ENCODE results near the gene RPLP2.
A peak's percentile ranks its signal among the peaks of the same experiment; 100 is the strongest.

Gene RPLP2

GRCh38 chr11:825366-826226, 15.8 kb downstream of the RPLP2 start:
- DNase-seq: no peak

DNA sequence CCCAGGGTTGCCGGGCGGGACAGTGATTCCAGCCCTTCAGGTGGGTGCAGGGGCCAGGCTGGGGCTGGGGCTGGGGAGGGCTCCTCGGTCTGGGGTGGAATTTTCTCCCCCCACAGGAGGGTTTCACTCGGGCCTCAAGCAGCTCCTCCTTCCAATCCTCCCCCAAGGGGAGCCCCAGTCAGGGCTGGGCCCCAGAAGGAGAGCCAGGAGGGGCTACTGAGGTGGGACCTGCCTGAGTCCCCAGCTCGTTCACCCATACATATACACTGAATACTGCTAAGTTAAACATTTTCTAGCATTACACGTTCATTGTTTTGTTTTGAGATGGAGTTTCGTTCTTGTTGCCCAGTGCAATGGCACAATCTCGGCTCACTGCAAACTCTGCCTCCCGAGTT, 16.5 kb downstream of the RPLP2 start:
- no peak for DNase-seq

- DNase-seq: no peak
Observed at GRCh38 chr11:826836-827145, 17.0 kb downstream of the RPLP2 start.

- DNase-seq: no peak
Observed at GRCh38 chr11:827146-827896, 17.6 kb downstream of the RPLP2 start.

- DNase-seq: no peak
Observed at GRCh38 chr11:827897-828192, 18.1 kb downstream of the RPLP2 start, which contains the start of gene CRACR2B. Gene CRACR2B (plus strand): TSS chr11:827919. CDS start chr11:828608, 689 bp downstream.

- DNase-seq: no peak
Observed at GRCh38 chr11:828506-829175, 18.9 kb downstream of the RPLP2 start.

- no peak for DNase-seq
Observed at GRCh38 chr11:829176-829846, 19.5 kb downstream of the RPLP2 start.

- DNase-seq: no peak
Observed at GRCh38 chr11:829847-830294, 20.1 kb downstream of the RPLP2 start.

GRCh38 chr11:830295-831117, 20.7 kb downstream of the RPLP2 start:
- DNase-seq: peak; percentile 54

DNA sequence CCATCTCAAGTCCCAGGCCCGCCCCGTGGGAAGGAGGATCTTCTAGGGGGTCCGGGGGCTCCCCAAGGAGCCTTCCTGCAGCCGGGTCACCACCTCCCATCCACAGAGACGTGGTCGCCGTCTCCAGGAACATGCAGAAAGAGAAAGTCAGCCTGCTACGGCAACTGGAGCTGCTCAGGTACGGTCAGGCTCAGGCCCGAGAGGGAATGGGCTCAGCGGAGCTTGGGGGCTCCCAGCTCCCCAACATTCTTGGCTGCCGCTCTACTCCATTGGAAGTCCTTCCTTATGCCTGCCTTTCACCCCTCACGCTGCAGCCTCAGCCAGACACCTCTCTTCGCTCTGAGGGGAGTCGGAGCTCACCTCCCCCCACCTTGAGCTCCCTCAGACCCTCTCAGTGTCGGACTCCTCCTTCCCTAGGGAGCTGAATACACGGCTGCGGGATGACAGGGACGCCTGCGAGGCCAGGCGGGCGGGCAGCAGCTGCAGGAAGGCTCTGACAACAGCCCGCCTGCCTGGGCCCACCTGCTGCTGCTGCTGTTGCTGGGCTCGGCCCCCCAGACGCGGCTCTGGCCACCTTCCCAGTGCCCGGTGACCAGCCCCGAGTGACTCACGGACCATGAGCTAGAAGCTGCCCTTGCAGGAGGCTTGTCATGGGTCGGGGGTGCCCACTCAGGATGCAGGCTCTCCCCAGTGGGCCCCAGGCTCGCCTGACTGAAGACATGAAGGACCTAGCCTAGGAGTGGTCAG, 21.5 kb downstream of the RPLP2 start:
- peak; percentile 38 for DNase-seq

GRCh38 chr11:831961-832528, 22.3 kb downstream of the RPLP2 start:
- DNase-seq: no peak

- DNase-seq: peak; percentile 58
Observed at GRCh38 chr11:832529-833113, 22.9 kb downstream of the RPLP2 start, which contains the start of gene CD151. Gene CD151 (plus strand): TSS chr11:832952. CDS start chr11:836070, 3,118 bp downstream.

DNA sequence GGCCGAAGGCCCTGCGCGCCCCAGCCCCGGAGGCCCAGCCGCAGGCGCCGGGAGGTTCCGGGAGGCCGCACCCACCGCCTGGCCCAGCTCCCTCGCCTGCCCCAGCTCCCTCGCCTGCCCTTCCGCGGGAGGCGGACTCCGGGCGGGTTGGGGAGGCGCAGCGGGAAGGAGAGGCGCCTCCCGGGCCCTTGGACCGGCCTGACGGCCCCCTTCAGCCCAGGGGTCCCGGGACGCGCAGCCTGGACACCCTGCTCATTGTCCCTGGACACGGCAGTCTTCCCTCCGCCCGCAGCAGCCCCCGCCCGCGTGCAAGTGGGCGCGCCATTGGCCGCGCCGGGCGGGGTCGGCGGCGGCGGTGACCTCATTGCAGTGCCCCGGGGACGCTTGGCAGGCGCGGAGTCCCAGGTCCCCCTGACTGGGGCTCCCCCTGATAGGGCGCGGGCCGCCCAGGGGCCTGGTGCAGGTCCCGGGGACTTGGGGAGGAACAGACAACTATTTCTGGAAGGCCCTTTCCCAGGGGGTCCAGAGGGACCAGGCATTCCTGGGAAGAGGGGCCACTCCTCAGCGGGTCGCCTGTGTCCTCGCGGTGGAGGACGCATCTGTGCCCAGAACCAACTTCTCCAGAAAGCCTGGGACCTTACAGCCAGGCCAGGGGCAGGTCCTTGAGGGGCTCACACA, 23.5 kb downstream of the RPLP2 start:
- no peak for DNase-seq

DNA sequence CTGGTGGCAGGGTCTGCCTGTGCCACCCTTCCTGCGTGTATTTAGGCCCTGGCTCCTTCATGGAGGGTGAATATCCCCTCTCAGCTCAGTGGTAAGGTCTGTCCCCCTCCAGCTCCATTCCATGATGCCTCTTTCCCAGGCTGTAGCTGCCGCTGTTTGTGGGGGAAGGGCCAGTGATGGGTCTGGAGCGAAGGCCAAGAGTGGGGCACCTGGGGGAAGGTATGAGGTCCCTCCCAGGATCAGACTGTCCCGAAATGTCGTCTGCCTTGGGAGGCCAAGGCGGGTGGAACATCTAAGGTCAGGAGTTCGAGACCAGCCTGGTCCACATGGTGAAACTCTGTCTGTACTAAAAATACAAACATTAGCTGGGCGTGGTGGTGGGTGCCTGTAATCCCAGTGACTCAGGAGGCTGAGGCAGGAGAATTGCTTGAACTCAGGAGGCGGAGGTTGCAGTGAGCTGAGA, 24.1 kb downstream of the RPLP2 start:
- no peak for DNase-seq

GRCh38 chr11:834371-835316, 24.9 kb downstream of the RPLP2 start:
- DNase-seq: peak; percentile 54

GRCh38 chr11:836274-836673, 26.5 kb downstream of the RPLP2 start:
- DNase-seq: no peak

DNA sequence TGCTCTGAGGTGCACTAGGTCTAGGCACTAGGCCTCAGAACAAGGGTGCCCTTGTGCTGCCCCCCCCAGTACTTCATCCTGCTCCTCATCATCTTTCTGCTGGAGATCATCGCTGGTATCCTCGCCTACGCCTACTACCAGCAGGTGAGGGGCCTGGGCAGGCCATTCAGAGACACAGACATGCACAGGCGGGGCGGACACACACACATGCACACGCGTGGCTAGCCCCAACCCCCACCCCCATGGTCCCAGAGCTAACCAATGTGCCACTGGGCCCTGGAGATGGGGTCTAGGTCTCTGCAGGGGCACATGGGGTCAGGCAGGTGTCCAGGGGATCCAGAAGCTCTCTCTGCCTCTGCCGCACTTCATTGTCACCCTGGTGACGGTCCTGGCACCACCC, 26.9 kb downstream of the RPLP2 start:
- DNase-seq: no peak

DNA sequence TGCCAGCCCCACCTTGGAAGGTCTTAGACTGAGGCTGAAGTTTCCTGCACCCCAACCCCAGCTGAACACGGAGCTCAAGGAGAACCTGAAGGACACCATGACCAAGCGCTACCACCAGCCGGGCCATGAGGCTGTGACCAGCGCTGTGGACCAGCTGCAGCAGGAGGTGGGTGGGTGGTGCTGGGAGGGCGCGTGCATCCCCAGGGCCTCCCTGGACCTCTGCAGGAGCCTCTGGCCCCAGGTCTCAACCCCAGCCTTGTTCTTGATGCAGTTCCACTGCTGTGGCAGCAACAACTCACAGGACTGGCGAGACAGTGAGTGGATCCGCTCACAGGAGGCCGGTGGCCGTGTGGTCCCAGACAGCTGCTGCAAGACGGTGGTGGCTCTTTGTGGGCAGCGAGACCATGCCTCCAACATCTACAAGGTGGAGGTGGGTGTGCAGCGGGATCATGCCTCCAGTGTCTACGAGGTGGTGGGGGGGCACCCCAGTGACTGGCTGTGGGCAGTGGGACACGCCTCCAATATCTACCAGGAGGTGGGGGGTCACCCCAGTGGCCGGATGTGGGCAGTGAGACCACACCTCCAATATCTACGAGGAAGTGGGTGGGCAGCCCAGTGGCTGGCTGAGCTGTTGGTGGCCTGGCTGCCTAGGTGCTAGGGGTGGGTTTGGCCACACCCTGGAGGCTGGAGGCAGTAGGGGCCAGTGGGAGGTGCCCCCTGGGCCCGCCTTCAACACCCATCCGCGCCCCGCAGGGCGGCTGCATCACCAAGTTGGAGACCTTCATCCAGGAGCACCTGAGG, 27.6 kb downstream of the RPLP2 start:
- no peak for DNase-seq

Measured in fibroblast of skin of right quadriceps (primary cell).